Measurements from ENCODE around the gene DPEP1. TPM values are rescaled to one million over a fixed set of nuclear protein-coding genes. Genes with fewer than 3 reads are reported as not detected.

The DPEP1 gene
- total and polyA plus RNA-seq, 2 donors (not counting 3 experiments of a cell fraction or from before 2014, with no cell fraction given): 0.37 to 0.44 TPM

DNA sequence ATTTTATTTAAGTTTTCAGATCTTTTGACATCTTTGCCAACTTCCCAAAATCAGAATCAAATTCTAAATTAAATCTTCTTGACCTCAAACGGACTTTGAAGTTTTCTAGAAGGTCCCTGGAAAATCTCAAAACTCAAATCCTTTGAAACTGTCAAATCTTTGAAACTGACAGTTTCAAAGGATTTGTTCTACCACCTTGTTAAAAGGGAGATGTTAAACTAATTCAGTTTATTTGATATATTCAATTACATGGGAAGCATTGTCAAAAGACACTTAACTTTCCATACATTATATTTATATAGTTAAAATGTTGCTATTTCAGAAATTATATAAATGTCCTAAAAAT is 3.4 kb upstream of the DPEP1 start:
- no peaks in the 10 kb centered on the region for H3K27me3 ChIP-seq (ENCODE audit: control insufficient read depth in 2 of 2, insufficient read depth in 2 of 2, low read length in 2 of 2)
- H3K4me1 ChIP-seq (ENCODE audit: control insufficient read depth, extremely low read depth, insufficient read depth, low read length): no peaks in the 10 kb centered on the region
- no peak overlapping the region for H2AFZ ChIP-seq (ENCODE audit: low read depth, low read length)
- dilution Hi-C loops (cut with MboI; ENCODE audit: extremely low pct_ligation_motif_present, low sequenced_read_pairs): no loop called here
- TF ChIP-seq JUN (IDR thresholded peaks at IDR 0.05; ENCODE audit: borderline replicate concordance, insufficient read depth, insufficient read length, low read depth): no peak
- no peak for TF ChIP-seq POLR2A (IDR thresholded peaks at IDR 0.05; ENCODE audit: low read depth, low read length)
- no peak for TF ChIP-seq GATA2 (IDR thresholded peaks at IDR 0.05; ENCODE audit: insufficient read depth, insufficient read length, low read depth, low read length)
- TF ChIP-seq EZH2 (IDR thresholded peaks at IDR 0.05; ENCODE audit: borderline replicate concordance, low read depth, low read length, severe bottlenecking): no peak
- TF ChIP-seq POLR2AphosphoS5 (IDR thresholded peaks at IDR 0.05; ENCODE audit: insufficient read depth, low read depth, low read length): no peak
- TF ChIP-seq MYC (IDR thresholded peaks at IDR 0.05; ENCODE audit: low read depth, low read length): no peak
- no peak for TF ChIP-seq FOS (IDR thresholded peaks at IDR 0.05; ENCODE audit: borderline replicate concordance, insufficient read depth, low read length)
- TF ChIP-seq, protein P1, sequence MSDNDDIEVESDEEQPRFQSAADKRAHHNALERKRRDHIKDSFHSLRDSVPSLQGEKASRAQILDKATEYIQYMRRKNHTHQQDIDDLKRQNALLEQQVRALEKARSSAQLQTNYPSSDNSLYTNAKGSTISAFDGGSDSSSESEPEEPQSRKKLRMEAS (IDR thresholded peaks at IDR 0.05; ENCODE audit: insufficient read depth, insufficient read length): no peak
- no peak for TF ChIP-seq CTCF (IDR thresholded peaks at IDR 0.05; ENCODE audit: extremely low read depth in 1 of 2, insufficient read depth in 1 of 2, low read depth in 1 of 2, low read length in 2 of 2)
- no peak overlapping the region for H3K9ac ChIP-seq (replicated peaks; ENCODE audit: extremely low read depth, insufficient read depth, low read length)
- intact Hi-C loops (cut with micrococcal nuclease): no loop called here
- no peak overlapping the region for H3K27ac ChIP-seq (ENCODE audit: insufficient read depth, low read depth, low read length)
- no peaks in the 10 kb centered on the region for H3K9me3 ChIP-seq (replicated peaks; ENCODE audit: control insufficient read depth, insufficient read depth, low read length)
- H3K4me2 ChIP-seq (ENCODE audit: insufficient read depth, low read length): no peak overlapping the region
- H3K4me3 ChIP-seq (replicated peaks in 1 of 3; ENCODE audit: insufficient read depth in 1 of 3, low read depth in 1 of 3, low read length in 3 of 3): no peak overlapping the region
- no peaks in the 10 kb centered on the region for H3K9me1 ChIP-seq (replicated peaks; ENCODE audit: control insufficient read depth, extremely low read depth, insufficient read depth, low read length)
- H3K79me2 ChIP-seq (ENCODE audit: control insufficient read depth, insufficient read depth, low read length): no peaks in the 10 kb centered on the region
- no peak for DNase-seq (ENCODE audit: low read depth, low spot score)
- BruUV-seq (replicated peaks): no TSS peak
- ChIA-PET CTCF (no interaction called here), POLR2A (no interaction called here)
- no peaks in the 10 kb centered on the region for H4K20me1 ChIP-seq (replicated peaks; ENCODE audit: control insufficient read depth, extremely low read depth, insufficient read depth, low read length)
- no peaks in the 10 kb centered on the region for H3K36me3 ChIP-seq (ENCODE audit: control insufficient read depth in 2 of 2, extremely low read depth in 1 of 2, insufficient read depth in 2 of 2, low read length in 2 of 2)
- FAIRE-seq: no peak

All from endothelial cell of umbilical vein (primary cell).